Measurements from ENCODE around the gene RGS14. TPM values are rescaled to one million over a fixed set of nuclear protein-coding genes. Genes with fewer than 3 reads are reported as not detected.

Gene RGS14
- total and polyA plus RNA-seq, 4 donors = 9.3 to 32.8 (median 23.1) TPM

GRCh38 chr5:177403102-177403791 is 45.5 kb downstream of the RGS14 start:
- 2% methylated on average over 53 to 61 of the region's 61 CpGs for WGBS, 2 donors
- H3K27ac ChIP-seq (ENCODE audit: low read depth in 1 of 2, low read length in 1 of 2) = no peak overlapping the region

GRCh38 chr5:177403792-177404640 is 46.3 kb downstream of the RGS14 start:
- no peak overlapping the region for H3K9ac ChIP-seq (ENCODE audit: insufficient read depth in 1 of 2, low read length in 2 of 2)
- H3K27ac ChIP-seq (ENCODE audit: low read depth in 1 of 2, low read length in 1 of 2) = no peak overlapping the region
- H3K36me3 ChIP-seq (ENCODE audit: control insufficient read depth in 4 of 4, insufficient read depth in 4 of 4, low read length in 4 of 4) = no peaks in the 10 kb centered on the region
- peak; percentile 88 for TF ChIP-seq CTCF (IDR thresholded peaks at IDR 0.05; ENCODE audit: control extremely low read depth, extremely low read depth)
- DNase-seq (peak; percentile 83 to 88 (median 87)), ATAC-seq (ENCODE audit: insufficient read depth, low FRiP score) (peak; percentile 89)
- H3K4me1 ChIP-seq (ENCODE audit: control insufficient read depth in 5 of 5, insufficient read depth in 5 of 5, low read length in 5 of 5) = peaks cover 0 to 36% (median 18%) of the 10 kb centered on the region in 5 donors
- H3K9me3 ChIP-seq (ENCODE audit: control insufficient read depth in 4 of 4, insufficient read depth in 3 of 4, low read length in 3 of 4) = peaks cover 0 to 2% (median 0%) of the 10 kb centered on the region in 4 donors
- 0 to 1% methylated on average over 61 to 93 of the region's 93 CpGs for WGBS, 2 donors
- H3K27me3 ChIP-seq (ENCODE audit: control insufficient read depth in 3 of 3, insufficient read depth in 3 of 3, low read length in 2 of 3) = peaks cover 0 to 45% (median 41%) of the 10 kb centered on the region in 3 donors
- H3K4me3 ChIP-seq = peak overlapping the region; percentile 26

More at GRCh38 chr5:177403102-177403791, 45.5 kb downstream of the RGS14 start:
- H3K27me3 ChIP-seq (ENCODE audit: control insufficient read depth in 3 of 3, insufficient read depth in 3 of 3, low read length in 2 of 3) = peaks cover 0 to 52% (median 41%) of the 10 kb centered on the region in 3 donors
- ATAC-seq (ENCODE audit: insufficient read depth, low FRiP score) = no peak
- H3K4me3 ChIP-seq = no peak overlapping the region
- no peak for TF ChIP-seq CTCF (IDR thresholded peaks at IDR 0.05; ENCODE audit: control extremely low read depth, extremely low read depth)
- peaks cover 0 to 2% (median 0%) of the 10 kb centered on the region in 4 donors for H3K9me3 ChIP-seq (ENCODE audit: control insufficient read depth in 4 of 4, insufficient read depth in 3 of 4, low read length in 3 of 4)
- no peak overlapping the region for H3K9ac ChIP-seq (ENCODE audit: insufficient read depth in 1 of 2, low read length in 2 of 2)
- H3K4me1 ChIP-seq (ENCODE audit: control insufficient read depth in 5 of 5, insufficient read depth in 5 of 5, low read length in 5 of 5) = peaks cover 0 to 36% (median 18%) of the 10 kb centered on the region in 5 donors
- H3K36me3 ChIP-seq (ENCODE audit: control insufficient read depth in 4 of 4, insufficient read depth in 4 of 4, low read length in 4 of 4) = no peaks in the 10 kb centered on the region
- no peak for DNase-seq

- no peaks in the 10 kb centered on the region for H3K9me3 ChIP-seq (ENCODE audit: control insufficient read depth in 4 of 4, insufficient read depth in 3 of 4, low read length in 3 of 4)
- peaks cover 0 to 38% (median 35%) of the 10 kb centered on the region in 3 donors for H3K27me3 ChIP-seq (ENCODE audit: control insufficient read depth in 3 of 3, insufficient read depth in 3 of 3, low read length in 2 of 3)
- no peak overlapping the region for H3K9ac ChIP-seq (ENCODE audit: insufficient read depth in 1 of 2, low read length in 2 of 2)
- DNase-seq = no peak
- H3K27ac ChIP-seq (ENCODE audit: low read depth in 1 of 2, low read length in 1 of 2) = no peak overlapping the region
- no peaks in the 10 kb centered on the region for H3K36me3 ChIP-seq (ENCODE audit: control insufficient read depth in 4 of 4, insufficient read depth in 4 of 4, low read length in 4 of 4)
- peak overlapping the region; percentile 26 for H3K4me3 ChIP-seq
- no peak for ATAC-seq (ENCODE audit: insufficient read depth, low FRiP score)
- 36 to 38% methylated on average over 9 to 16 of the region's 16 CpGs for WGBS, 2 donors
- no peak for TF ChIP-seq CTCF (IDR thresholded peaks at IDR 0.05; ENCODE audit: control extremely low read depth, extremely low read depth)
- peaks cover 0 to 36% (median 18%) of the 10 kb centered on the region in 5 donors for H3K4me1 ChIP-seq (ENCODE audit: control insufficient read depth in 5 of 5, insufficient read depth in 5 of 5, low read length in 5 of 5)
Observed at GRCh38 chr5:177404641-177405179, 47.0 kb downstream of the RGS14 start.

Measured in lung (tissue), 12 donors.